OCI-LY7 (cell line): Measurements from ENCODE around the gene ZNF469. TPM values are rescaled to one million over a fixed set of nuclear protein-coding genes. Genes with fewer than 3 reads are reported as not detected.

Experiments
- BruUV-seq: library from RNA; stranded (reverse); fragments of 400-500 nt; replicated peaks from 2 replicates; lab custom pipeline; 2021; lab: Mats Ljungman, UMichigan
- CTCF ChIA-PET: fragments of 300-600 bp; sonication (Branson Sonifier 250); formaldehyde crosslinking; loops from one replicate; lab custom pipeline; 2022; ENCODE audit warnings: antibody characterized with exemption; ENCODE audit not compliant: unreplicated experiment; lab: Charles Lee
- POLR2A ChIA-PET: fragments of 300-600 bp; sonication (Branson Sonifier 250); formaldehyde crosslinking; loops from one replicate; lab custom pipeline; 2022; ENCODE audit warnings: antibody characterized with exemption; lab: Charles Lee
- DNase-seq: peaks from one replicate; pipeline ENCODE4 v3.0.0-alpha.2; 2015; ENCODE audit warnings: low spot score
- H2AFZ ChIP-seq: fragments of 200-600 bp; sonication (generic), shearing (Covaris generic); 2 replicates; pipeline ENCODE4 v1.6.1; 2014; ENCODE audit warnings: mild to moderate bottlenecking, antibody characterized with exemption, low read length, moderate library complexity
- H3K27ac ChIP-seq: fragments of 200-600 bp; sonication (generic); 2 replicates; pipeline ENCODE4 v1.5.1; 2014; ENCODE audit warnings: mixed run types, low read depth, mild to moderate bottlenecking, moderate library complexity, low read length, inconsistent platforms; ENCODE audit not compliant: poor library complexity, severe bottlenecking
- H3K36me3 ChIP-seq: fragments of 200-600 bp; sonication (generic); 2 replicates; pipeline ENCODE4 v1.6.1; 2014; ENCODE audit warnings: mild to moderate bottlenecking, antibody characterized with exemption, low read length, moderate library complexity, mixed read lengths; ENCODE audit not compliant: insufficient read depth
- H3K4me1 ChIP-seq: fragments of 200-600 bp; sonication (generic); 2 replicates; pipeline ENCODE4 v1.5.1; 2014; ENCODE audit warnings: mild to moderate bottlenecking, low read length; ENCODE audit not compliant: insufficient read depth, poor library complexity, severe bottlenecking
- H3K4me2 ChIP-seq: fragments of 200-600 bp; sonication (generic); 2 replicates; pipeline ENCODE4 v1.6.1; 2014; ENCODE audit warnings: mild to moderate bottlenecking, low read length
- H3K4me3 ChIP-seq: fragments of 200-600 bp; sonication (generic); 2 replicates; pipeline ENCODE4 v1.5.1; 2014; ENCODE audit warnings: mild to moderate bottlenecking, low read depth, low read length; ENCODE audit not compliant: poor library complexity, severe bottlenecking
- H3K79me2 ChIP-seq: fragments of 200-600 bp; sonication (generic); 2 replicates; pipeline ENCODE4 v1.6.1; 2016; ENCODE audit warnings: low read depth, mild to moderate bottlenecking, low read length, moderate library complexity, mixed read lengths; ENCODE audit not compliant: insufficient read depth
- H3K9me2 ChIP-seq: fragments of 200-600 bp; sonication (generic); 2 replicates; pipeline ENCODE4 v1.6.1; 2016; ENCODE audit warnings: mild to moderate bottlenecking, low read length, mixed read lengths; ENCODE audit not compliant: insufficient read depth
- H3K9me3 ChIP-seq: fragments of 200-600 bp; sonication (generic); 2 replicates; pipeline ENCODE4 v1.6.1; 2014; ENCODE audit warnings: mild to moderate bottlenecking, mixed run types, low read length, mixed read lengths
- H4K20me1 ChIP-seq: fragments of 200-600 bp; sonication (generic); 2 replicates; pipeline ENCODE4 v1.6.1; 2014; ENCODE audit warnings: mild to moderate bottlenecking, antibody characterized with exemption, low read length, moderate library complexity, mixed read lengths; ENCODE audit not compliant: insufficient read depth
- EZH2phosphoT487 ChIP-seq: fragments of 200-600 bp; sonication (generic); IDR thresholded peaks from 2 replicates; pipeline ENCODE4 v1.6.1; 2018; ENCODE audit warnings: low read depth, borderline replicate concordance, mild to moderate bottlenecking, mixed run types, antibody characterized with exemption, low read length, moderate library complexity, mixed read lengths
- intact Hi-C: fragments of 100-400 bp; cut with micrococcal nuclease; formaldehyde crosslinking; loops from one replicate; pipeline ENCODE4 v1.10.0; 2022; ENCODE audit not compliant: unreplicated experiment
- total RNA-seq, 2 experiments: library from RNA; depleted of rRNA in 1 of 2; stranded (reverse); fragments of >200 nt in 1 of 2; shearing (Covaris generic) in 1 of 2; gene quantifications; 2 replicates each; pipeline ENCODE4 v1.2.3, GENCODE V29; 2014 to 2022
- TF ChIP-seq, protein P1 (sequence below): fragments of 200-600 bp; sonication (generic); conservative IDR thresholded peaks from 2 replicates; pipeline ENCODE4 v1.5.1; 2014; ENCODE audit warnings: mild to moderate bottlenecking, antibody characterized with exemption, low read length, moderate library complexity, mixed read lengths

The ZNF469 gene
- total RNA-seq, 2 experiments from 2014 or later, result under 0.01 TPM; not detected in 1

DNA sequence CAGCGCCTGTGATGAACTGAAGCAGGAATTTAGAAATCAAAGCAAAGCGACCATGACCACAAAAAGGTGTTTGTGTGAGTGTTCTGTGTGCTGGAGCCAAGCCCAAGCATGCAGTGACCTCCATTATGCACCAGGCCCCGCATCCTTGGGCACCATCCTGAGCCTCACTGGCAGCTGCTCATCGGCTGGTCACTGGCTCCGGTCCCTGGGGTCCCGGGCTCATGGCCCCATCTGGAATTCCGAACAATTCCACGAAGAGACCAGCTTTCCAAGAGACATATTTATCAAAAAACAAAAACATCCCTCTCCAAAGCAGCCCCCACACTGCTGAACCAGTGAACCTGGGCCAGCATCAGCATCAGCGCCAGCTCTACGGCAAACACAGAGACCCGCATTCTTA is 15.2 kb upstream of the ZNF469 start:
- 0 out of 2 replicates have a peak, but pooled peaks cover 6% of the 10 kb centered on the region for H3K9me3 ChIP-seq
- ChIA-PET CTCF (no interaction called here), POLR2A (no interaction called here)
- no peaks in the 10 kb centered on the region for H3K9me2 ChIP-seq
- TF ChIP-seq, protein P1, sequence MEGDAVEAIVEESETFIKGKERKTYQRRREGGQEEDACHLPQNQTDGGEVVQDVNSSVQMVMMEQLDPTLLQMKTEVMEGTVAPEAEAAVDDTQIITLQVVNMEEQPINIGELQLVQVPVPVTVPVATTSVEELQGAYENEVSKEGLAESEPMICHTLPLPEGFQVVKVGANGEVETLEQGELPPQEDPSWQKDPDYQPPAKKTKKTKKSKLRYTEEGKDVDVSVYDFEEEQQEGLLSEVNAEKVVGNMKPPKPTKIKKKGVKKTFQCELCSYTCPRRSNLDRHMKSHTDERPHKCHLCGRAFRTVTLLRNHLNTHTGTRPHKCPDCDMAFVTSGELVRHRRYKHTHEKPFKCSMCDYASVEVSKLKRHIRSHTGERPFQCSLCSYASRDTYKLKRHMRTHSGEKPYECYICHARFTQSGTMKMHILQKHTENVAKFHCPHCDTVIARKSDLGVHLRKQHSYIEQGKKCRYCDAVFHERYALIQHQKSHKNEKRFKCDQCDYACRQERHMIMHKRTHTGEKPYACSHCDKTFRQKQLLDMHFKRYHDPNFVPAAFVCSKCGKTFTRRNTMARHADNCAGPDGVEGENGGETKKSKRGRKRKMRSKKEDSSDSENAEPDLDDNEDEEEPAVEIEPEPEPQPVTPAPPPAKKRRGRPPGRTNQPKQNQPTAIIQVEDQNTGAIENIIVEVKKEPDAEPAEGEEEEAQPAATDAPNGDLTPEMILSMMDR, result no peak
- TF ChIP-seq EZH2phosphoT487, result no peak
- no peak for DNase-seq
- H3K27ac ChIP-seq, result no peak overlapping the region
- H2AFZ ChIP-seq, result no peak overlapping the region
- no peaks in the 10 kb centered on the region for H3K79me2 ChIP-seq
- H3K4me1 ChIP-seq, result no peaks in the 10 kb centered on the region
- BruUV-seq, result no TSS peak
- no peaks in the 10 kb centered on the region for H4K20me1 ChIP-seq
- H3K4me3 ChIP-seq, result no peak overlapping the region
- H3K36me3 ChIP-seq, result no peaks in the 10 kb centered on the region
- no peak overlapping the region for H3K4me2 ChIP-seq
- intact Hi-C loops, result no loop called here

- H3K36me3 ChIP-seq, result no peaks in the 10 kb centered on the region
- H3K4me2 ChIP-seq, result no peak overlapping the region
- H3K9me3 ChIP-seq, result 0 out of 2 replicates have a peak, but pooled peaks cover 2% of the 10 kb centered on the region
- no peaks in the 10 kb centered on the region for H3K9me2 ChIP-seq
- DNase-seq, result no peak
- no peak for TF ChIP-seq EZH2phosphoT487
- H3K27ac ChIP-seq, result no peak overlapping the region
- no peaks in the 10 kb centered on the region for H3K79me2 ChIP-seq
- H3K4me1 ChIP-seq, result no peaks in the 10 kb centered on the region
- BruUV-seq, result no TSS peak
- intact Hi-C loops, result no loop called here
- H2AFZ ChIP-seq, result no peak overlapping the region
- CTCF ChIA-PET, result no interaction called here
- POLR2A ChIA-PET, result no interaction called here
- H4K20me1 ChIP-seq, result no peaks in the 10 kb centered on the region
- no peak overlapping the region for H3K4me3 ChIP-seq
Observed at GRCh38 chr16:88368036-88368435, 14.7 kb upstream of the ZNF469 start.

GRCh38 chr16:88368994-88369393 is 13.8 kb upstream of the ZNF469 start:
- no TSS peak for BruUV-seq
- no peaks in the 10 kb centered on the region for H3K36me3 ChIP-seq
- TF ChIP-seq EZH2phosphoT487, result no peak
- TF ChIP-seq, protein P1, result no peak

More at GRCh38 chr16:88368994-88369393, 13.8 kb upstream of the ZNF469 start:
- no peak overlapping the region for H3K4me3 ChIP-seq
- H4K20me1 ChIP-seq, result no peaks in the 10 kb centered on the region
- DNase-seq, result no peak
- CTCF ChIA-PET, result no interaction called here
- no peaks in the 10 kb centered on the region for H3K9me3 ChIP-seq
- no peak overlapping the region for H2AFZ ChIP-seq
- no peaks in the 10 kb centered on the region for H3K9me2 ChIP-seq
- H3K4me2 ChIP-seq, result no peak overlapping the region
- no peaks in the 10 kb centered on the region for H3K79me2 ChIP-seq
- H3K4me1 ChIP-seq, result no peaks in the 10 kb centered on the region
- POLR2A ChIA-PET, result no interaction called here
- no peak overlapping the region for H3K27ac ChIP-seq
- intact Hi-C loops, result no loop called here
